HepG2 (cell line): ENCODE measurements around the gene DIP2C.

ENCODE experiments used
- ATF2 ChIP-seq: sonication (generic); formaldehyde crosslinking; IDR thresholded peaks from 2 replicates; pipeline ENCODE4 v1.4.0; 2020; ENCODE audit warnings: missing genetic modification reagents
- CTCF ChIP-seq: sonication (generic); formaldehyde crosslinking; IDR thresholded peaks from 2 replicates; pipeline ENCODE4 v1.5.0; 2020; ENCODE audit warnings: mild to moderate bottlenecking, missing genetic modification reagents, moderate library complexity
- FOXA3 ChIP-seq: IDR thresholded peaks from 2 replicates; pipeline ENCODE4 v1.6.1; 2016; ENCODE audit warnings: missing genetic modification reagents, missing compliant biosample characterization
- MAFK ChIP-seq, 2 experiments: IDR thresholded peaks in 1 of 2; conservative IDR thresholded peaks in 1 of 2; 2 replicates each; pipeline ENCODE4 v1.6.1; 2011; ENCODE audit warnings: improper control_type of control experiment in 2 of 2, low read length in 2 of 2
- MXI1 ChIP-seq: IDR thresholded peaks from 3 replicates; pipeline ENCODE4 v1.6.1; 2012; ENCODE audit warnings: low read depth, low read length, inconsistent platforms, borderline replicate concordance
- POLR2G ChIP-seq: fragments of 200-400 bp; formaldehyde crosslinking; IDR thresholded peaks from 2 replicates; pipeline ENCODE4 v1.6.1; 2018; ENCODE audit warnings: mild to moderate bottlenecking, low read depth, low read length, moderate library complexity
- THRA ChIP-seq: sonication (generic); formaldehyde crosslinking; IDR thresholded peaks from 2 replicates; pipeline ENCODE4 v1.4.0; 2020; ENCODE audit warnings: missing genetic modification reagents, borderline replicate concordance
- ZBTB26 ChIP-seq: IDR thresholded peaks from 2 replicates; pipeline ENCODE4 v1.6.1; 2016; ENCODE audit warnings: missing compliant biosample characterization, missing genetic modification reagents, borderline replicate concordance
- ZBTB38 ChIP-seq: sonication (generic); formaldehyde crosslinking; IDR thresholded peaks from 2 replicates; pipeline ENCODE4 v1.5.1; 2020; ENCODE audit warnings: mild to moderate bottlenecking, missing genetic modification reagents
- ZNF3 ChIP-seq: IDR thresholded peaks from 2 replicates; pipeline ENCODE4 v1.7.0; 2017; ENCODE audit warnings: inconsistent platforms
- ZNF703 ChIP-seq: sonication (generic); formaldehyde crosslinking; IDR thresholded peaks from 2 replicates; pipeline ENCODE4 v1.5.1; 2020; ENCODE audit warnings: missing genetic modification reagents, mild to moderate bottlenecking, moderate library complexity, borderline replicate concordance

GRCh38 chr10:224571-224970 is 464.9 kb downstream of the DIP2C start:
- TF ChIP-seq THRA (CRISPR knock-in tag), result no peak
- TF ChIP-seq ZNF703 (CRISPR knock-in tag), result no peak
- no peak for TF ChIP-seq ZNF3 (CRISPR knock-in tag)
- no peak for TF ChIP-seq MXI1
- TF ChIP-seq ZBTB38 (CRISPR knock-in tag), result no peak
- TF ChIP-seq MAFK (conservative IDR thresholded peaks at IDR 0.05 in 1 of 2, IDR thresholded peaks at IDR 0.05 in 1 of 2; ENCODE audit: low read length in 2 of 2), result no peak
- TF ChIP-seq FOXA3 (CRISPR knock-in tag), result no peak
- TF ChIP-seq POLR2G, result no peak
- no peak for TF ChIP-seq ZBTB26 (CRISPR knock-in tag)
- no peak for TF ChIP-seq CTCF (CRISPR knock-in tag)
- no peak for TF ChIP-seq ATF2 (CRISPR knock-in tag)
